Skeletal muscle cell (primary cell): ENCODE results near the gene DAZAP1.
"Not testable (repeated sequence)": the region's sequence is repeated elsewhere in the genome, so short reads cannot be mapped to it uniquely, and the experiment has no call there.

Source experiments
- DNase-seq: peaks from one replicate; pipeline ENCODE4 v3.0.0-alpha.2; 2010; ENCODE audit warnings: low read depth
- H3K4me3 ChIP-seq: 2 replicates; pipeline ENCODE4 v1.5.1; 2011; ENCODE audit warnings: low read depth, mild to moderate bottlenecking, control low read depth, low read length, moderate library complexity

Gene DAZAP1

GRCh38 chr19:1408300-1409203, 1.2 kb downstream of the DAZAP1 start:
- no peak for DNase-seq

GRCh38 chr19:1409204-1410005, 2.0 kb downstream of the DAZAP1 start:
- peak overlapping the region; percentile 90 for H3K4me3 ChIP-seq

More at GRCh38 chr19:1408300-1409203, 1.2 kb downstream of the DAZAP1 start:
- H3K4me3 ChIP-seq = peak overlapping the region; percentile 90

GRCh38 chr19:1410136-1410786, 2.9 kb downstream of the DAZAP1 start:
- peak overlapping the region; percentile 90 for H3K4me3 ChIP-seq
- DNase-seq = no peak

More at GRCh38 chr19:1409204-1410005, 2.0 kb downstream of the DAZAP1 start:
- no peak for DNase-seq

GRCh38 chr19:1410789-1411188, 3.4 kb downstream of the DAZAP1 start:
- DNase-seq = no peak
- H3K4me3 ChIP-seq = no peak overlapping the region

GRCh38 chr19:1411255-1412191, 4.1 kb downstream of the DAZAP1 start:
- no peak for DNase-seq
- H3K4me3 ChIP-seq = no peak overlapping the region

- H3K4me3 ChIP-seq = no peak overlapping the region
- no peak for DNase-seq
Measured at GRCh38 chr19:1412323-1412923, 5.0 kb downstream of the DAZAP1 start.

- DNase-seq = no peak
- H3K4me3 ChIP-seq = no peak overlapping the region
Measured at GRCh38 chr19:1412995-1413800, 5.8 kb downstream of the DAZAP1 start.

GRCh38 chr19:1416014-1416841, 8.8 kb downstream of the DAZAP1 start:
- DNase-seq = no peak
- H3K4me3 ChIP-seq = no peak overlapping the region

- no peak for DNase-seq
- no peak overlapping the region for H3K4me3 ChIP-seq
Measured at GRCh38 chr19:1417145-1417544, 9.8 kb downstream of the DAZAP1 start.

GRCh38 chr19:1417681-1418495, 10.5 kb downstream of the DAZAP1 start:
- no peak for DNase-seq
- no peak overlapping the region for H3K4me3 ChIP-seq

- no peak overlapping the region for H3K4me3 ChIP-seq
- DNase-seq = no peak
Measured at GRCh38 chr19:1418496-1418775, 11.1 kb downstream of the DAZAP1 start.

GRCh38 chr19:1418951-1419738, 11.8 kb downstream of the DAZAP1 start:
- no peak overlapping the region for H3K4me3 ChIP-seq
- DNase-seq = no peak

GRCh38 chr19:1420085-1420484, 12.7 kb downstream of the DAZAP1 start:
- not testable (repeated sequence) for DNase-seq

GRCh38 chr19:1420590-1420989, 13.2 kb downstream of the DAZAP1 start:
- H3K4me3 ChIP-seq = no peak overlapping the region
- no peak for DNase-seq

More at GRCh38 chr19:1420085-1420484, 12.7 kb downstream of the DAZAP1 start:
- not testable (repeated sequence) for H3K4me3 ChIP-seq

GRCh38 chr19:1421218-1421957, 14.0 kb downstream of the DAZAP1 start:
- H3K4me3 ChIP-seq = no peak overlapping the region
- DNase-seq = no peak
